Measurements from ENCODE around the gene CAND1.

CAND1 gene

GRCh38 chr12:67268896-67269632 is at the start of gene CAND1:
TSS of gene CAND1 (plus strand) at chr12:67269358. CDS start at chr12:67269718, 360 bp downstream.
- Histone ChIP-seq H3K27ac (ENCODE audit: low read depth, low read length) (peak within 1 kb of the TSS; percentile 97), H3K4me1 (ENCODE audit: insufficient read depth, low read length) (peaks cover 26% of the 10 kb centered on the region), H3K27me3 (ENCODE audit: control insufficient read depth in 1 of 2, insufficient read depth in 2 of 2, low read length in 2 of 2) (no peaks in the 10 kb centered on the region), H3K36me3 (ENCODE audit: insufficient read depth, low read length) (no peaks in the 10 kb centered on the region), H3K4me3 (ENCODE audit: low read depth in 1 of 2, low read length in 2 of 2) (peak within 1 kb of the TSS; percentile 77 to 80), H3K9me3 (ENCODE audit: low read length) (no peaks in the 10 kb centered on the region), H3K9ac (ENCODE audit: low read length) (peak within 1 kb of the TSS; percentile 98)

DNA sequence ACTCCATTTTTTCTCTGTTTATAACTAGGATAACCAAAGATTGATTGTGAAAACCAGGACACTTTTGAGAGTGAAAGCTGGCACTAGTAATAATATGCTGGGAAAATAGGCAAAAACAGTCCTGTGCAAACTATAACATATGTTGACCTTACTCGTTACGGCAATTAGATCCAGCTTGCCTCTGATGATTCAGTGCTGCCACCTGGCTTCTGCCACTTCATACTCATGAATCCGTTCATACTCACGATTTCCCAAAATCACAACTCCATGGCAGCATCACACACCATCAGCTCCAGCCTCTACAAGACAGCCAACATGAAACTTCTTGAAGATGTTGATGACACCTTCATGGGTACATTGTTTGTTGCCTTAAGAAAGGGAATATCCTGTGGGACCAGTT is 49.1 kb upstream of the CAND1 start:
- no peak overlapping the region for H3K9ac ChIP-seq (ENCODE audit: low read length)
- no peaks in the 10 kb centered on the region for H3K27me3 ChIP-seq (ENCODE audit: control insufficient read depth in 1 of 2, insufficient read depth in 2 of 2, low read length in 2 of 2)
- no peak overlapping the region for H3K4me3 ChIP-seq (ENCODE audit: low read depth in 1 of 2, low read length in 2 of 2)
- H3K4me1 ChIP-seq (ENCODE audit: insufficient read depth, low read length), result no peaks in the 10 kb centered on the region
- H3K9me3 ChIP-seq (ENCODE audit: low read length), result no peaks in the 10 kb centered on the region
- H3K36me3 ChIP-seq (ENCODE audit: insufficient read depth, low read length), result no peaks in the 10 kb centered on the region
- no peak overlapping the region for H3K27ac ChIP-seq (ENCODE audit: low read depth, low read length)

GRCh38 chr12:67222302-67222701 is 46.9 kb upstream of the CAND1 start:
- H3K9ac ChIP-seq (ENCODE audit: low read length), result no peak overlapping the region
- H3K9me3 ChIP-seq (ENCODE audit: low read length), result no peaks in the 10 kb centered on the region
- no peaks in the 10 kb centered on the region for H3K36me3 ChIP-seq (ENCODE audit: insufficient read depth, low read length)
- H3K27me3 ChIP-seq (ENCODE audit: control insufficient read depth in 1 of 2, insufficient read depth in 2 of 2, low read length in 2 of 2), result no peaks in the 10 kb centered on the region
- H3K4me1 ChIP-seq (ENCODE audit: insufficient read depth, low read length), result no peaks in the 10 kb centered on the region
- no peak overlapping the region for H3K4me3 ChIP-seq (ENCODE audit: low read depth in 1 of 2, low read length in 2 of 2)
- H3K27ac ChIP-seq (ENCODE audit: low read depth, low read length), result no peak overlapping the region

DNA sequence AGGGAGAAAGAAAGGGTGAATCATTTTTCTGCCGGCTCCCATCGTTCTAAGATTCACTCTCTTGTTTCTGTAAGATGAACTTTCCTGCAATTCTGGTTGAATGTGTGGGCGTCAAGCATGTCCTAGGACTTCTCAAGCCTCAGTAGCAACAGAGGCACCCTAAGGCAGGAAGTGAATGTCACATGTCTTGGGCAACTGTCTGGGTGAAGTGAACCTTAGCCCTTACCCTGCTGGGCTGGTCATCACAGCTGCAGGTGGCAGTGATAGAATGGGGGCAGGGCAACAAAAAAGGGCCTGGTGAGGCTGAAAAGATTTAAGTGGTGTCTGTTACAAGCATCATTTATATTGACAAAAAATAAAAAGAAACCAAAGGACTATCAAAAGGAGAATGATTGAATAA is 45.9 kb upstream of the CAND1 start:
- H3K9ac ChIP-seq (ENCODE audit: low read length), result no peak overlapping the region
- no peaks in the 10 kb centered on the region for H3K27me3 ChIP-seq (ENCODE audit: control insufficient read depth in 1 of 2, insufficient read depth in 2 of 2, low read length in 2 of 2)
- no peak overlapping the region for H3K4me3 ChIP-seq (ENCODE audit: low read depth in 1 of 2, low read length in 2 of 2)
- H3K27ac ChIP-seq (ENCODE audit: low read depth, low read length), result no peak overlapping the region
- H3K36me3 ChIP-seq (ENCODE audit: insufficient read depth, low read length), result no peaks in the 10 kb centered on the region
- H3K4me1 ChIP-seq (ENCODE audit: insufficient read depth, low read length), result no peaks in the 10 kb centered on the region
- no peaks in the 10 kb centered on the region for H3K9me3 ChIP-seq (ENCODE audit: low read length)

DNA sequence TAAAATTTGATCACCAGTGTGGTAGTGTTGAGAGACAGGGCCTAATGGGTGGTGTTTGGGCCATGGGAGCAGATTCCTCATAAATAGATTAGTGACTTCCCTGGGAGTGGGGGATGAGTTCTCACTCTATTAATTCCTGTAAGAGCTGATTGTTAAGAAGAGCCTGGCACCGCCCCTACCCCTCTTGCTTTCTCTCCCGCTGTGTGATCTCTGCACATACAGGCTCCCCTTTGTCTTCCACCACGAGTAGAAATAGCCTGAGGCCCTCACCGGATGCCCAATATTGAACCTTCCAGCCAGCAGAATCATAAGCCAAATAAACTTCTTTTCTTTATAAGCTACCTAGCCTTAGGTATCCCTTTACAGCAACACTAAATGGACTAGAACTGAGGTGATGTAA is 31.9 kb upstream of the CAND1 start:
- Histone ChIP-seq H3K4me1 (ENCODE audit: insufficient read depth, low read length) (peaks cover 7% of the 10 kb centered on the region), H3K36me3 (ENCODE audit: insufficient read depth, low read length) (no peaks in the 10 kb centered on the region), H3K9ac (ENCODE audit: low read length) (no peak overlapping the region), H3K27me3 (ENCODE audit: control insufficient read depth in 1 of 2, insufficient read depth in 2 of 2, low read length in 2 of 2) (no peaks in the 10 kb centered on the region), H3K4me3 (ENCODE audit: low read depth in 1 of 2, low read length in 2 of 2) (no peak overlapping the region), H3K27ac (ENCODE audit: low read depth, low read length) (no peak overlapping the region), H3K9me3 (ENCODE audit: low read length) (no peaks in the 10 kb centered on the region)

GRCh38 chr12:67239061-67239460 is 30.1 kb upstream of the CAND1 start:
- Histone ChIP-seq H3K9ac (ENCODE audit: low read length) (no peak overlapping the region), H3K4me3 (ENCODE audit: low read depth in 1 of 2, low read length in 2 of 2) (no peak overlapping the region), H3K4me1 (ENCODE audit: insufficient read depth, low read length) (no peaks in the 10 kb centered on the region), H3K27ac (ENCODE audit: low read depth, low read length) (no peak overlapping the region), H3K36me3 (ENCODE audit: insufficient read depth, low read length) (no peaks in the 10 kb centered on the region), H3K27me3 (ENCODE audit: control insufficient read depth in 1 of 2, insufficient read depth in 2 of 2, low read length in 2 of 2) (no peaks in the 10 kb centered on the region), H3K9me3 (ENCODE audit: low read length) (no peaks in the 10 kb centered on the region)

DNA sequence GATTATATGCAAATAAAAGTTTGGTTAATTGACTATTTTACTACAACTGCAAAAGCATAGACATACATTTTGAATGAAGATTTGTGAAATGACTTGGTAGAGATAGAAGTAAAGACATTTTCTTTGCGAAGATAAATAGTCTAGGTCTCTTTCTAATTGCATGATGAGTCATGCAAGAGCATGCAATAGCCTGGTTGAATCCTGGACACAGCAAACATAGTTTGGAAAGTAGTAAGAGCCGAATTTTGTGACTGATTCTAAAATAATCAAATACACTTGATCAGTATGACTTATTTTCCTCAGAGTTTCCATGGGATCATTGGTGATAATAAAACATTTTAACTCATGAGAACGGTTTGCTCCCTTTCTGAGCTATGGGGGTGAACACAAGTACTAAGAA is 27.7 kb upstream of the CAND1 start:
- Histone ChIP-seq H3K4me1 (ENCODE audit: insufficient read depth, low read length) (no peaks in the 10 kb centered on the region), H3K9me3 (ENCODE audit: low read length) (no peaks in the 10 kb centered on the region), H3K36me3 (ENCODE audit: insufficient read depth, low read length) (no peaks in the 10 kb centered on the region), H3K27me3 (ENCODE audit: control insufficient read depth in 1 of 2, insufficient read depth in 2 of 2, low read length in 2 of 2) (no peaks in the 10 kb centered on the region), H3K27ac (ENCODE audit: low read depth, low read length) (no peak overlapping the region), H3K9ac (ENCODE audit: low read length) (no peak overlapping the region), H3K4me3 (ENCODE audit: low read depth in 1 of 2, low read length in 2 of 2) (no peak overlapping the region)

DNA sequence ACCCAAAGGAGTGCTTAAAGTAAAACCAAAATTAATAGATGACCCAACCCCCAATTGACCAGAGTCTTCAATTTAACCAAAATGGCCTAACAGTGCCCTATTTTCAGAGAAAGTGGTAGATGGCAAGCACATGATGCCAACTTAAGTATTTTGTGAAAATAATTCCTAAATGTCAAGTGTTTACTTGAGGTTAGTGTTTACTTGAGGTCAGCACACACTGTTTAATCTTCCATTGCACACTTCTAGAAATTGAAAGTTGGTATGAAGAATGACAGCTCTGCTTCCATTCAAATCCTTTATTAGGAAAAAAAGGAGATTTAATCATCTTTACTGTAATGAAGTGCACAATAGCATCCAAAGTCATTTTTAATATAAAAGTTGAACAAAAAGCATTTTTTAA is 25.9 kb upstream of the CAND1 start:
- H3K4me3 ChIP-seq (ENCODE audit: low read depth in 1 of 2, low read length in 2 of 2), result no peak overlapping the region
- no peak overlapping the region for H3K27ac ChIP-seq (ENCODE audit: low read depth, low read length)
- H3K4me1 ChIP-seq (ENCODE audit: insufficient read depth, low read length), result no peaks in the 10 kb centered on the region
- H3K9me3 ChIP-seq (ENCODE audit: low read length), result no peaks in the 10 kb centered on the region
- no peaks in the 10 kb centered on the region for H3K27me3 ChIP-seq (ENCODE audit: control insufficient read depth in 1 of 2, insufficient read depth in 2 of 2, low read length in 2 of 2)
- no peaks in the 10 kb centered on the region for H3K36me3 ChIP-seq (ENCODE audit: insufficient read depth, low read length)
- H3K9ac ChIP-seq (ENCODE audit: low read length), result no peak overlapping the region

DNA sequence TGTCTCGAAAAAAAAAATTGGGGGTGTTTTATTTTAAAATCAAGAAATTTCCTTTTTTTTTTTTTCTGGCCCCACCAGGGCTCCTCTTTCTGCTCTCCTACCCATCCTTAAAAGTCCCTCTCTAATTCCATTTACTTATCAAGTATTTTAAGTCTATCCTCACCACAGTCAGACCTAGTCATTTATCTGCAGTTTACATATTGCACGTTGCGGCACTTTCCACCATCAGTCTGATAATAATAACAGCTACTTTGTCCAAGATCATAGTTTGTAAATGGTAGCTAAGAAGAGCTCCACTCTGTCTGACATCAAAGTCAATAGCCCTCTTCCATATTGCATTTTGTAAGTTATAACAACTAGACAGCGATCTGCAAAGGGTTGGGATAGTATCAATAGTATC is 23.6 kb upstream of the CAND1 start:
- no peak overlapping the region for H3K9ac ChIP-seq (ENCODE audit: low read length)
- H3K27ac ChIP-seq (ENCODE audit: low read depth, low read length), result no peak overlapping the region
- H3K4me3 ChIP-seq (ENCODE audit: low read depth in 1 of 2, low read length in 2 of 2), result no peak overlapping the region
- H3K27me3 ChIP-seq (ENCODE audit: control insufficient read depth in 1 of 2, insufficient read depth in 2 of 2, low read length in 2 of 2), result no peaks in the 10 kb centered on the region
- H3K9me3 ChIP-seq (ENCODE audit: low read length), result no peaks in the 10 kb centered on the region
- H3K36me3 ChIP-seq (ENCODE audit: insufficient read depth, low read length), result no peaks in the 10 kb centered on the region
- no peaks in the 10 kb centered on the region for H3K4me1 ChIP-seq (ENCODE audit: insufficient read depth, low read length)

DNA sequence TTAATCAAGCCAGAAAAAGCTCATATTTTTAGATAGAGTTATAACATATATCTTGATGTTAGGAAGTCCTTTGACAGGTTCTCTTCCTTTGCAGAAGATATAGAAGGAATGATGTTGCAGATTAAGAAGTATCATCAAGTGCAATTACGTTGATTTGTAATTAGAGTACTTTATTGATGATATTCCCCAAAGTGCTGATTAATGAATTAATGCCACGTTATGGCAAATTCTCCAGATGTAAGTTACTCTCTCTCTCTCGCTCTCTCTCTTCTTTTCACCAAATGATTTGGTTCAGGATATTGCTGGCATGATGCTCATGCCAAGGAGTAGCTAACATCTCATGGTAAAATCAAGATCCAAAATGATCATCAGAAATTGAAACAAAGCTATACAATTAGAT is 18.1 kb upstream of the CAND1 start:
- Histone ChIP-seq H3K4me3 (ENCODE audit: low read depth in 1 of 2, low read length in 2 of 2) (no peak overlapping the region), H3K36me3 (ENCODE audit: insufficient read depth, low read length) (no peaks in the 10 kb centered on the region)

GRCh38 chr12:67254372-67255026 is 14.7 kb upstream of the CAND1 start:
- no peak overlapping the region for H3K27ac ChIP-seq (ENCODE audit: low read depth, low read length)
- H3K36me3 ChIP-seq (ENCODE audit: insufficient read depth, low read length), result no peaks in the 10 kb centered on the region
- H3K4me3 ChIP-seq (ENCODE audit: low read depth in 1 of 2, low read length in 2 of 2), result no peak overlapping the region
- no peaks in the 10 kb centered on the region for H3K27me3 ChIP-seq (ENCODE audit: control insufficient read depth in 1 of 2, insufficient read depth in 2 of 2, low read length in 2 of 2)
- no peaks in the 10 kb centered on the region for H3K9me3 ChIP-seq (ENCODE audit: low read length)
- no peak overlapping the region for H3K9ac ChIP-seq (ENCODE audit: low read length)
- no peaks in the 10 kb centered on the region for H3K4me1 ChIP-seq (ENCODE audit: insufficient read depth, low read length)

More for the DNA sequence above, 18.1 kb upstream of the CAND1 start:
- no peaks in the 10 kb centered on the region for H3K9me3 ChIP-seq (ENCODE audit: low read length)
- no peaks in the 10 kb centered on the region for H3K4me1 ChIP-seq (ENCODE audit: insufficient read depth, low read length)
- H3K9ac ChIP-seq (ENCODE audit: low read length), result no peak overlapping the region
- no peaks in the 10 kb centered on the region for H3K27me3 ChIP-seq (ENCODE audit: control insufficient read depth in 1 of 2, insufficient read depth in 2 of 2, low read length in 2 of 2)
- H3K27ac ChIP-seq (ENCODE audit: low read depth, low read length), result no peak overlapping the region

DNA sequence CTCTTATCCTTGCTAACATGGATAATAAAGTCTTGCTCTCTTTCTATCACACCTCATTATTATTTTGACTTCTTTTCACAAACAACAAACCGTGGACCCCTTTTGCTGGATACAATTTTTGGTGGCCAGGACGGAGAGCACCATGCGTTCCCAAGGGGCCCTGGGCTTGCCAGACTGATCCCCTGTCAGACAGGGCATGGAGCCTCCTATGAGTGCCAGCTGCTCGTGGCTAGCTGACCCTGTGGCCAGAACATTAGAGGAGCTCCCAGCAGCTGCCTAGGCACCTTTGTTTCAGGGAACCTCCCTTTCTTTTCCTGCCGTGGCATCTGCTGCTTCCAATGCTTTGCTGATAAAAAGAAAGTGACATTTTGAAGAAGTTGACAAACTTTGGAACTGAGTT is 12.5 kb upstream of the CAND1 start:
- H3K4me3 ChIP-seq (ENCODE audit: low read depth in 1 of 2, low read length in 2 of 2), result no peak overlapping the region
- no peaks in the 10 kb centered on the region for H3K27me3 ChIP-seq (ENCODE audit: control insufficient read depth in 1 of 2, insufficient read depth in 2 of 2, low read length in 2 of 2)
- H3K4me1 ChIP-seq (ENCODE audit: insufficient read depth, low read length), result no peaks in the 10 kb centered on the region
- H3K9me3 ChIP-seq (ENCODE audit: low read length), result no peaks in the 10 kb centered on the region
- H3K36me3 ChIP-seq (ENCODE audit: insufficient read depth, low read length), result no peaks in the 10 kb centered on the region
- H3K9ac ChIP-seq (ENCODE audit: low read length), result no peak overlapping the region
- no peak overlapping the region for H3K27ac ChIP-seq (ENCODE audit: low read depth, low read length)
